ENCODE measurements around the gene VCAN. TPM values are rescaled to one million over a fixed set of nuclear protein-coding genes. Genes with fewer than 3 reads are reported as not detected.

Gene VCAN
- total RNA-seq, 2 donors from 2014 or later, result 9.8 to 27.2 TPM

DNA sequence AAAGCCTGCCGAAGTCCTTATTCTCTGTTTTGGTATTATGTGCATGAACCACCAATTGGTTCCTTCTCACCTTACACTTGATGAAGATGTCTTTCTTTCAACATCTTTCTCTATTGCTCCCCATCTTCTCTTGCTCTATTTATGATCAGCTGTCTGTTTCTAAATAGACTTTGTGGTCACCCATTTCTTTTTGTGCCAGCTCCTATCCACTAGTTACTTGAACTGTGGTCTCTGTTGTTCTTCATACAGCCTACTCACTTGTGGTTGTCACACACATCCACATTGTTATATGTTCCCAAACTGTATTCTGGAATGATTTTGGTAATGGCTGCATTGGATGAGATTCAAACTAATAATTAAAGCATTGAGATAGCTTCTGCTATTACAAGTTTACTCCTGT, 11.4 kb downstream of the VCAN start:
- no peak overlapping the region for H3K9ac ChIP-seq (ENCODE audit: low read depth in 2 of 2, low read length in 2 of 2)
- no peaks in the 10 kb centered on the region for H3K4me1 ChIP-seq
- no peaks in the 10 kb centered on the region for H3K9me3 ChIP-seq
- no peaks in the 10 kb centered on the region for H3K36me3 ChIP-seq
- no peak overlapping the region for H3K4me3 ChIP-seq
- H3K27me3 ChIP-seq, result no peaks in the 10 kb centered on the region
- intact Hi-C loops (cut with DNase I), result no loop called here
- no peak for DNase-seq
- no peak overlapping the region for H3K27ac ChIP-seq
- TF ChIP-seq, protein P1, sequence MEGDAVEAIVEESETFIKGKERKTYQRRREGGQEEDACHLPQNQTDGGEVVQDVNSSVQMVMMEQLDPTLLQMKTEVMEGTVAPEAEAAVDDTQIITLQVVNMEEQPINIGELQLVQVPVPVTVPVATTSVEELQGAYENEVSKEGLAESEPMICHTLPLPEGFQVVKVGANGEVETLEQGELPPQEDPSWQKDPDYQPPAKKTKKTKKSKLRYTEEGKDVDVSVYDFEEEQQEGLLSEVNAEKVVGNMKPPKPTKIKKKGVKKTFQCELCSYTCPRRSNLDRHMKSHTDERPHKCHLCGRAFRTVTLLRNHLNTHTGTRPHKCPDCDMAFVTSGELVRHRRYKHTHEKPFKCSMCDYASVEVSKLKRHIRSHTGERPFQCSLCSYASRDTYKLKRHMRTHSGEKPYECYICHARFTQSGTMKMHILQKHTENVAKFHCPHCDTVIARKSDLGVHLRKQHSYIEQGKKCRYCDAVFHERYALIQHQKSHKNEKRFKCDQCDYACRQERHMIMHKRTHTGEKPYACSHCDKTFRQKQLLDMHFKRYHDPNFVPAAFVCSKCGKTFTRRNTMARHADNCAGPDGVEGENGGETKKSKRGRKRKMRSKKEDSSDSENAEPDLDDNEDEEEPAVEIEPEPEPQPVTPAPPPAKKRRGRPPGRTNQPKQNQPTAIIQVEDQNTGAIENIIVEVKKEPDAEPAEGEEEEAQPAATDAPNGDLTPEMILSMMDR (IDR thresholded peaks at IDR 0.05), result no peak

GRCh38 chr5:83484294-83484693, 12.8 kb downstream of the VCAN start:
- intact Hi-C loops (cut with DNase I), result no loop called here
- DNase-seq, result no peak
- Histone ChIP-seq H3K9ac (ENCODE audit: low read depth in 2 of 2, low read length in 2 of 2) (no peak overlapping the region), H3K27me3 (no peaks in the 10 kb centered on the region), H3K27ac (no peak overlapping the region), H3K9me3 (no peaks in the 10 kb centered on the region), H3K36me3 (no peaks in the 10 kb centered on the region), H3K4me3 (no peak overlapping the region), H3K4me1 (no peaks in the 10 kb centered on the region)
- TF ChIP-seq, protein P1 (IDR thresholded peaks at IDR 0.05), result no peak

DNA sequence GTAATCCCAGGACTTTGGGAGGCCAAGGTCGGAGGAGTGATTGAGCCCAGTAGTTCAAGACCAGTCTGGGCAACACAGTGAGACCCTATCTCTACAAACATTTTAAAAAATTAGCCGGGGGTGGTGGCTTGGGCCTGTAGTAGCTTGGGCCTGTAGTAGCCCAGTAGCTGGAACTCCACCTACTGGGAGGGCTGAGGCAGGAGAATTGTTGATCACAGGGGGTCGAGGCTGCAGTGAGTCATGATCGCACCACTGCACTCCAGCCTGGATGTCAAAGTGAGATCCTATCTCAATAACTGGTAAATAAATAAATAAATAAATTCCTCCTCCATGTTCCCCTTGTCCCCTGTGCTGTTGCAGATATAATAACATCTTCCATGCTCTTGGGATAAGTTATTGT, 14.3 kb downstream of the VCAN start:
- no peak for DNase-seq
- Histone ChIP-seq H3K9ac (ENCODE audit: low read depth in 2 of 2, low read length in 2 of 2) (no peak overlapping the region), H3K36me3 (no peaks in the 10 kb centered on the region), H3K4me3 (no peak overlapping the region), H3K27ac (no peak overlapping the region), H3K4me1 (no peaks in the 10 kb centered on the region), H3K27me3 (no peaks in the 10 kb centered on the region), H3K9me3 (no peaks in the 10 kb centered on the region)
- intact Hi-C loops (cut with DNase I), result no loop called here
- TF ChIP-seq, protein P1 (IDR thresholded peaks at IDR 0.05), result no peak

DNA sequence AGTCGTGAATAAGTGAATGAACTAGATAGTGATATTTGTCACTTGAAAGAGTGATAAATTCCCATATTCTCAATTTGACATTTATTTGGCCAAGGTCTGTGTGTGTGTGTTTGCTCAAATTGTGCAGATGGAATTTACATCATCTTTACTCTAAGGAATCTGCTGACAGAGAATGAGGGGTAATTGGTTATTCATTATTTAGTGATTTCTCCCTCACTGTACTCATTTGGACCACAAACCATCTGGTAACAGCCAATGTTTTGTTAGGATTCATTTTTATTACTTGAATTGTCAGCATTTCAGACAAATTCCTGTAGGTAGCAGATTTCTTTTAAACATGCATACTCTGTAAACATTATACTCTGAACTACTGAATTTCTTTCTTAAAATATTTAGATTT, 15.6 kb downstream of the VCAN start:
- Histone ChIP-seq H3K4me1 (no peaks in the 10 kb centered on the region), H3K9me3 (no peaks in the 10 kb centered on the region), H3K27ac (no peak overlapping the region), H3K27me3 (no peaks in the 10 kb centered on the region), H3K9ac (ENCODE audit: low read depth in 2 of 2, low read length in 2 of 2) (no peak overlapping the region), H3K36me3 (no peaks in the 10 kb centered on the region), H3K4me3 (no peak overlapping the region)
- intact Hi-C loops (cut with DNase I), result no loop called here
- no peak for DNase-seq
- TF ChIP-seq, protein P1 (IDR thresholded peaks at IDR 0.05), result no peak

GRCh38 chr5:83488271-83488670, 16.7 kb downstream of the VCAN start:
- H3K9me3 ChIP-seq, result no peaks in the 10 kb centered on the region
- H3K36me3 ChIP-seq, result no peaks in the 10 kb centered on the region
- TF ChIP-seq, protein P1 (IDR thresholded peaks at IDR 0.05), result no peak
- no peaks in the 10 kb centered on the region for H3K4me1 ChIP-seq
- DNase-seq, result no peak
- no peak overlapping the region for H3K4me3 ChIP-seq
- intact Hi-C loops (cut with DNase I), result no loop called here
- no peak overlapping the region for H3K27ac ChIP-seq
- H3K9ac ChIP-seq (ENCODE audit: low read depth in 2 of 2, low read length in 2 of 2), result no peak overlapping the region
- H3K27me3 ChIP-seq, result no peaks in the 10 kb centered on the region

DNA sequence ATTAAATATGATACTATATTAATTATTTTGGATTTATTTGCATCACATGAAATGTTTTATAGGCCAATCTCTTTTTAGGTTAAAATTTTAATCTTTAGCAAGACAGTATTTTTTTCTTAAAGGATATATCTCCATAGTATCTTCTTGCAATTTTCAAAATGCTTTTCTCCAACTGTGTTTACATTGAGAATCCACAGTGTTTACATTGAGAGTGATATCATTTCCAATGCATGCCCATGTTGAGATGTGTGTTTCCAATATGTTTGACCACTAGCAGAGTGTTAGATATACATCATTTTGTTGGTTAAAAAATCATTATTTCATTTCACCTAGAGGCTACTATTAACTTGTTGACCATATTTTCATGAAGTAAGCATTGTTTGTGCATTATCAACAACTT, 17.3 kb downstream of the VCAN start:
- Histone ChIP-seq H3K27me3 (no peaks in the 10 kb centered on the region), H3K27ac (no peak overlapping the region), H3K9me3 (no peaks in the 10 kb centered on the region), H3K4me1 (no peaks in the 10 kb centered on the region), H3K4me3 (no peak overlapping the region), H3K36me3 (no peaks in the 10 kb centered on the region), H3K9ac (ENCODE audit: low read depth in 2 of 2, low read length in 2 of 2) (no peak overlapping the region)
- no peak for DNase-seq
- TF ChIP-seq, protein P1 (IDR thresholded peaks at IDR 0.05), result no peak
- intact Hi-C loops (cut with DNase I), result no loop called here

Data from colonic mucosa (tissue), 4 donors.